Prostate gland (tissue), 2 donors: ENCODE data around the gene ATP13A4.

Source experiments
- POLR2A ChIP-seq: fragments of 450-650 bp; IDR thresholded peaks from one replicate; pipeline ENCODE4 v1.6.1; 2016; ENCODE audit warnings: antibody characterized with exemption, mild to moderate bottlenecking
- POLR2AphosphoS5 ChIP-seq: sonication (generic); formaldehyde crosslinking; IDR thresholded peaks from one replicate; pipeline ENCODE4 v1.6.1; 2017; ENCODE audit warnings: antibody characterized with exemption
- TF ChIP-seq, protein P1 (sequence below), 4 experiments: fragments of 200-600 bp in 2 of 4; fragments of 450-650 bp in 2 of 4; sonication (generic) in 2 of 4; IDR thresholded peaks; 1 replicate in 3 of 4; 2 replicates in 1 of 4; pipeline ENCODE4 v1.5.1; 2016 to 2019; ENCODE audit warnings: antibody characterized with exemption in 4 of 4, mild to moderate bottlenecking in 2 of 4, moderate library complexity in 2 of 4

DNA sequence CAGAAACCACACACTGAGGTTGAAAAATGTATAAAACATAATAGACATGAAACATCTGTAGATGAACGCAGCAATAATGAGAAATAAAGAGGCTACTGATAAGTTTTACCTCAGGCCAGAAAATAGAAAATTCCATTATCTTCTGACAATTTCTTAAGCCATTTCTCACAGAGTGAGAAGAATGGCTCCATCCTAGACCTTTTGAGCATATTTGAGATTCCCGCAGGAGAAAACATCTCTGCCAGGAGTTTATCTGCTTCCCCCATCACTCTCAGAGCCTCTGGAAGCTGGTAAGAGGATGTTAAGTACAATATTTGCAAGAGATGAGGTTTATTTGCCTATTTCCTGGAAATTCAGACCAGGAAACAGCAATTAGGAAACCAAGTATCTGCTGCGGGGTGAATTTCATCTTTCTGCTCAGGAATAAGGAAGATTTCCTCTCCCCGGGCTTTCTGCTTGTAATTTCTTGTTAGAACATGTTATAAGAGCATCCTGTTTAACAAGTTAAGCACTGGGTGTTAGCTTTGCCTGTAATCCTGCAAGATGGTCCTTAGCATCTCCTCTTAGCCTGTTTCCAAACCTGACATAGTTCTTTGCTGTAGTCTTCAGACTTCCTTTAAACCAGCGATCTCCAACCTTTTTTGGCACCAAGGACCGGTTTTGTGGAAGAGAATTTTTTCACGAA, 54.8 kb downstream of the ATP13A4 start:
- TF ChIP-seq, protein P1, sequence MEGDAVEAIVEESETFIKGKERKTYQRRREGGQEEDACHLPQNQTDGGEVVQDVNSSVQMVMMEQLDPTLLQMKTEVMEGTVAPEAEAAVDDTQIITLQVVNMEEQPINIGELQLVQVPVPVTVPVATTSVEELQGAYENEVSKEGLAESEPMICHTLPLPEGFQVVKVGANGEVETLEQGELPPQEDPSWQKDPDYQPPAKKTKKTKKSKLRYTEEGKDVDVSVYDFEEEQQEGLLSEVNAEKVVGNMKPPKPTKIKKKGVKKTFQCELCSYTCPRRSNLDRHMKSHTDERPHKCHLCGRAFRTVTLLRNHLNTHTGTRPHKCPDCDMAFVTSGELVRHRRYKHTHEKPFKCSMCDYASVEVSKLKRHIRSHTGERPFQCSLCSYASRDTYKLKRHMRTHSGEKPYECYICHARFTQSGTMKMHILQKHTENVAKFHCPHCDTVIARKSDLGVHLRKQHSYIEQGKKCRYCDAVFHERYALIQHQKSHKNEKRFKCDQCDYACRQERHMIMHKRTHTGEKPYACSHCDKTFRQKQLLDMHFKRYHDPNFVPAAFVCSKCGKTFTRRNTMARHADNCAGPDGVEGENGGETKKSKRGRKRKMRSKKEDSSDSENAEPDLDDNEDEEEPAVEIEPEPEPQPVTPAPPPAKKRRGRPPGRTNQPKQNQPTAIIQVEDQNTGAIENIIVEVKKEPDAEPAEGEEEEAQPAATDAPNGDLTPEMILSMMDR (IDR thresholded peaks at IDR 0.05), result no peak
- TF ChIP-seq POLR2A (no peak), POLR2AphosphoS5 (no peak)
